ENCODE results near the gene ARHGEF1. TPM values are rescaled to one million over a fixed set of nuclear protein-coding genes. Genes with fewer than 3 reads are reported as not detected.

ARHGEF1 gene
- total RNA-seq, 1 donor from 2014 or later, result 78.8 TPM

DNA sequence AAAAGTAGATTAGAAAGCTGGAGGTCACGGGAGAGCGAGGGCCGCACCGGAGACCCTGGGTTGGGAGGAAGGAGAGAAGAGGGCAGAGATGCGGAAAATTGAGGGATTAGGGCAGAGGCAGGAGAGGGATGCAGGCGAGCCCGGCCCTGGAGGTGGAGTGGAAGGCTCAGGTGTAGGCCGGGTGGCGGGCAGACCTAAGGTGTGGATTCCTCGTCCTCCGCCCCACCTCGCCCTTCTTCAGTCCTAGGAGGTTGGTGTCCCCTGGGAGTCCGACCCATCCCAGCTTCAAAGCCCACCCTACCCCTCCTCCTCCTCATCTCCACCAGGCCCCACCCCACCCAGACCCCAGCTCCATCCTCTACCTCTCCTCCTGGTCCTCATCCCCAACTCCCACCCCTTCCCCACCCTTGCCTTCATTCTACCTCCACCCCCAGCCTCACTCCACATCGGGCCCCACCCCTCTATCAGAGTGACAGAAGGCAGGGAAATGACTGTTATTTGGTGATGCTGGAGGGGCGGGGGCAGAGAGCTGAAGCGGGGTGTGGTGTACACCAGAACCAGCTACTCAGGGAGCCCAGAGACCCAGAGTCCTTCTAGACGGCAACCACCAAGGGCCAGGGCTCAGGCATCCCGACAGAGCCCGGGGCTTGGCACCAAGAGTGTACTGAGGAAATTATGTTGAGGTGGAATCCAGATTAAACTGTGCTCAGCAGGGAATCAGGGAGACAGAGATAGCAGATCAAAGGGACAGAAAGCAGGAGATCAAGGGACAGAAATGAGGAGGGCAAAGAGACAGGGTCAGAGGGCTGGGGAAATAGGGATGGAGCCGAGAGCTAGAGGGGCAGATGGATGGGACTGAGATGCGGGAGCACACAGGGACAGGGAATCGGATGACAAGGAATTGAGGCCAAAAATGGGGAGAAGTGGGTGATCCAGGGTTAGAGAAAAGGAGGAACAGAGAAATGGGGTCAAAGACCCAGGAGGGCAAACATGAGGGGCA, 38.9 kb downstream of the ARHGEF1 start:
- Mint-ChIP-seq H3K9me3 (no peaks in the 10 kb centered on the region), H3K27me3 (ENCODE audit: low read depth) (peaks cover 21% of the 10 kb centered on the region), H3K4me3 (no peak overlapping the region), H3K27ac (no peak overlapping the region), H3K36me3 (no peaks in the 10 kb centered on the region), H3K4me1 (no peaks in the 10 kb centered on the region)
- TF ChIP-seq, protein P1, sequence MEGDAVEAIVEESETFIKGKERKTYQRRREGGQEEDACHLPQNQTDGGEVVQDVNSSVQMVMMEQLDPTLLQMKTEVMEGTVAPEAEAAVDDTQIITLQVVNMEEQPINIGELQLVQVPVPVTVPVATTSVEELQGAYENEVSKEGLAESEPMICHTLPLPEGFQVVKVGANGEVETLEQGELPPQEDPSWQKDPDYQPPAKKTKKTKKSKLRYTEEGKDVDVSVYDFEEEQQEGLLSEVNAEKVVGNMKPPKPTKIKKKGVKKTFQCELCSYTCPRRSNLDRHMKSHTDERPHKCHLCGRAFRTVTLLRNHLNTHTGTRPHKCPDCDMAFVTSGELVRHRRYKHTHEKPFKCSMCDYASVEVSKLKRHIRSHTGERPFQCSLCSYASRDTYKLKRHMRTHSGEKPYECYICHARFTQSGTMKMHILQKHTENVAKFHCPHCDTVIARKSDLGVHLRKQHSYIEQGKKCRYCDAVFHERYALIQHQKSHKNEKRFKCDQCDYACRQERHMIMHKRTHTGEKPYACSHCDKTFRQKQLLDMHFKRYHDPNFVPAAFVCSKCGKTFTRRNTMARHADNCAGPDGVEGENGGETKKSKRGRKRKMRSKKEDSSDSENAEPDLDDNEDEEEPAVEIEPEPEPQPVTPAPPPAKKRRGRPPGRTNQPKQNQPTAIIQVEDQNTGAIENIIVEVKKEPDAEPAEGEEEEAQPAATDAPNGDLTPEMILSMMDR (IDR thresholded peaks at IDR 0.05; ENCODE audit: unreplicated experiment), result no peak
- DNase-seq (ENCODE audit: low spot score in 2 of 2, unreplicated experiment in 2 of 2), result no peak

DNA sequence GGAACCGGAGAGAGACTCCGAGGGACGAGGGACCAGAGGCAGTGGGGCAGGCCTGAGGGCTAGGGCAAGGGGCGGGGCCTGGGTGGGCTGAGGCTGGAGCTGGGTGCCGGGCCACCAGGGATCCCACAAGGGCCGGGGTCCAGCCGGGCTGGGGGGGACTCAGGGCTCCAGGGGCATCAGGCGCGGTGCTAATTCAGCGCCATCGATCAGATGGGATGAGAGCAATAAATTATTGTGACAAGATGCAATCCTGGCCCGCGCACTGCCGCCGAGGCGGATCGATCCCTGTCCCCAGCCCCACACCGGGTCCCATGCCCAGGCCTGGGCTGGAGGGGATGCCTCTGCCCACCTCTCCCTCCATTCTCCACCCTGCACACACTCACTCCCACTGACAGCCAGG, 39.6 kb downstream of the ARHGEF1 start:
- H3K4me3 Mint-ChIP-seq, result no peak overlapping the region
- H3K36me3 Mint-ChIP-seq, result no peaks in the 10 kb centered on the region
- no peak overlapping the region for H3K27ac Mint-ChIP-seq
- TF ChIP-seq, protein P1 (IDR thresholded peaks at IDR 0.05; ENCODE audit: unreplicated experiment), result no peak
- H3K4me1 Mint-ChIP-seq, result no peaks in the 10 kb centered on the region
- DNase-seq (ENCODE audit: low spot score in 2 of 2, unreplicated experiment in 2 of 2), result no peak
- H3K9me3 Mint-ChIP-seq, result no peaks in the 10 kb centered on the region
- peaks cover 21% of the 10 kb centered on the region for H3K27me3 Mint-ChIP-seq (ENCODE audit: low read depth)

DNA sequence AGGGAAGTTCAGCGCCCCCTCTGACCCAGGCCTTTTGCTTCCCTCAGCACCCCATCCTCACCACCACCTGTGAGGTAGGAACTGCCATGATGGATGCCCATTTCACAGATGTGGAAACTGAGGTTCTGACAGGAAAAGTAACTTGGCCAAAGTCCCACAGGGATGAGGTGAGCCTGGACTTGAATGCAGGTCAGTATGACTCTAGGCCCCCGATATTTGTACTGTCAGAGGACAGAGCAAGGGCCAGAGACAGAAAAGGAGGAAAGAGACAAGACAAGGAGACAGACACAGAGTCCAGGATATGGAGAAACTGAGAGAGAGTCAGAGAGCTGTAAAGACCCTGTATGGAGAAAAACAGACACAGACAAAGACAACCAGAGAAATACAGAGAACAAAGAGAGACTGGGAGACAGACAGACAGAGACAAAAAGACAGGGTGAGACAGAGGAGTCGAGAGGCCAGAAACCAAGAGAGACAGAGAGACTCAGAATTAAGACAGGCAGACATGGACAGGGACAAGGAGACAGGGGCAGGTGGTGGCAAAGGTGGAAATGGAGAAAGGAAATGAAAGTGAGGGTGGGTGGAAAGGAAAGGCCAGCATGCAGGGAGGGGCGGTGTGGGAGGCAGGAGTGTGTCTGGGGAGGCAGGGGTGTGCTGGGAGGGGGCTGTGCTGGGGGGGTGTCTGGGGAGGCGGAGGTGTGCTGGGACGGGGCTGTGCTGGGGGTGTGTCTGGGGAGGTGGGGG, 40.2 kb downstream of the ARHGEF1 start:
- no peak overlapping the region for H3K4me3 Mint-ChIP-seq
- DNase-seq (ENCODE audit: low spot score in 2 of 2, unreplicated experiment in 2 of 2), result no peak

DNA sequence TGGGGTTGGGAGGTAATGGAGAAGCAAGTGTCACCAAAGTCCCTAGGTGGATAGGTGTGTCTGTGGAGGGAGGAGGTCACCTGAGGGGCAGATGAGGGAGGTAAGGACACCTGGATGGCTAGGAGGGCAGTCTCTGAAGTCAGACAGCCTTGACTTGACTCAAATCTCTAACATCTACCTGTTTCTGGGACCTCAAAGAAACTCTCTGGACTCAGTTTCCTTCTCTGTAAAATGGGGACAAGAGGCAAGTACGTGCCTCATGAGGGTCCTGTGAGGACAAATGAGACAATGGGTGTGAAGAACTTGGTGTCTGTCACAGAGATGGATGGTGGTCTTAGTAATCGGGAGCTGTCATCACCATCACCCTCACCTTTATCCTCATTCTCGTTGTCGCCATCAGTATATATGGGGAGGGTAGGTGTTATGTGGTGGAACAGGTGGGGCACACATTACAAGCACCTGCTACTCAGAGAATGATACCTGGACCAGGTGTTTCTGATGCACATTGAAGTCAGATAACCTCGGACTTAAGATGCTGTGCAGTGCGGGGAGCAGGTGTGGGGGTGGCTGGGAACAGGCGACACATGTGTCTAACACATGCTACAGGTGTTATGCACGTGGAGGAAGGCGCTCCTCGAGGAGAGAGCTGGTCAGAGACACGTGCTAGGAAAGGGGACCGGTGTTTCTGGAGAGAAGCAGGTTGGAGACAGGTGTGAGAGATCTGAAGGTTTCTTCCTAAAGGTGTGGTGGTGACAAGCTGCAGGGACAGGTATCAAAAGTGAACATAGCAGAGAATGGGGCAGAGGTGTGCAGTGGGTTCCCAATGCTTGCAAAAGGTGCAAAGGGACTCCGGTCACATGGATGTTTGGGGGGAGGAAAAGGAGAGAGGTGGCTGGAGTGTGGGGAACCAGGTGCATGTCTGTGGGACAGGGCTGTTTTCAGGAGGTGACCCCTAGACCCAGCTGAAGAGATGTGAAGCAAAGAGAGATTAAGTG, 41.5 kb downstream of the ARHGEF1 start:
- no peaks in the 10 kb centered on the region for H3K9me3 Mint-ChIP-seq
- H3K36me3 Mint-ChIP-seq, result no peaks in the 10 kb centered on the region
- H3K27me3 Mint-ChIP-seq (ENCODE audit: low read depth), result peaks cover 32% of the 10 kb centered on the region
- H3K4me1 Mint-ChIP-seq, result peaks cover 6% of the 10 kb centered on the region
- TF ChIP-seq, protein P1 (IDR thresholded peaks at IDR 0.05; ENCODE audit: unreplicated experiment), result no peak
- no peak overlapping the region for H3K27ac Mint-ChIP-seq
- H3K4me3 Mint-ChIP-seq, result no peak overlapping the region
- no peak for DNase-seq (ENCODE audit: low spot score in 2 of 2, unreplicated experiment in 2 of 2)

More for the DNA sequence above, 40.2 kb downstream of the ARHGEF1 start:
- Mint-ChIP-seq H3K27ac (no peak overlapping the region), H3K4me1 (no peaks in the 10 kb centered on the region), H3K27me3 (ENCODE audit: low read depth) (peaks cover 23% of the 10 kb centered on the region), H3K9me3 (no peaks in the 10 kb centered on the region), H3K36me3 (no peaks in the 10 kb centered on the region)
- TF ChIP-seq, protein P1 (IDR thresholded peaks at IDR 0.05; ENCODE audit: unreplicated experiment), result no peak

Data from mesothelial cell of epicardium (in vitro differentiated cells).